D721Med (cell line): ENCODE measurements around the gene CSPG4.
"Not testable (repeated sequence)": the region's sequence is repeated elsewhere in the genome, so short reads cannot be mapped to it uniquely, and the experiment has no call there.

Experiments
- DNase-seq: peaks from one replicate; pipeline ENCODE4 v3.0.0; 2011; ENCODE audit warnings: low spot score; ENCODE audit not compliant: insufficient read length
- FAIRE-seq: peaks from 2 replicates; lab custom pipeline; 2011; peaks lifted over from hg19 to GRCh38; lab: Jason Lieb, UNC
- CTCF ChIP-seq: IDR thresholded peaks from 2 replicates; pipeline ENCODE4 v1.5.1; 2012; ENCODE audit warnings: mild to moderate bottlenecking, control low read depth; ENCODE audit not compliant: insufficient read depth; ENCODE audit errors: missing control alignments

The CSPG4 gene

GRCh38 chr15:75704263-75704615 is 8.4 kb downstream of the CSPG4 start:
- FAIRE-seq (no peak), DNase-seq (no peak)
- no peak for TF ChIP-seq CTCF

- not testable (repeated sequence) for DNase-seq, FAIRE-seq
These were observed 9.0 kb downstream of the CSPG4 start for GRCh38 chr15:75703440-75704262.

GRCh38 chr15:75702436-75702835 is 10.2 kb downstream of the CSPG4 start:
- FAIRE-seq (no peak), DNase-seq (no peak)
- TF ChIP-seq CTCF, result no peak

- not testable (repeated sequence) for DNase-seq, FAIRE-seq
These were observed 11.3 kb downstream of the CSPG4 start for GRCh38 chr15:75701071-75702003.

GRCh38 chr15:75699961-75700874 is 12.4 kb downstream of the CSPG4 start:
- FAIRE-seq, DNase-seq: not testable (repeated sequence)

GRCh38 chr15:75699517-75699916 is 13.1 kb downstream of the CSPG4 start:
- DNase-seq, FAIRE-seq: not testable (repeated sequence)

GRCh38 chr15:75697974-75698747 is 14.5 kb downstream of the CSPG4 start:
- FAIRE-seq, DNase-seq: not testable (repeated sequence)

GRCh38 chr15:75697523-75697922 is 15.1 kb downstream of the CSPG4 start:
- FAIRE-seq (no peak), DNase-seq (no peak)
- TF ChIP-seq CTCF, result no peak

- DNase-seq, result no peak
- no peak for FAIRE-seq
- TF ChIP-seq CTCF, result no peak
These were observed 15.8 kb downstream of the CSPG4 start for GRCh38 chr15:75696854-75697259.
